ENCODE data around the gene NRROS. TPM values are rescaled to one million over a fixed set of nuclear protein-coding genes. Genes with fewer than 3 reads are reported as not detected.
A peak's percentile ranks its signal among the peaks of the same experiment; 100 is the strongest.

Gene NRROS
- total RNA-seq, 1 experiment from 2014 or later = 1.5 TPM

GRCh38 chr3:196638861-196639482 is 522 bp upstream of the NRROS start:
- no peaks in the 10 kb centered on the region for H3K27me3 Mint-ChIP-seq (ENCODE audit: insufficient read depth, unreplicated experiment)
- CTCF ChIA-PET = interaction anchor here (1.9 kb wide), 1 partner anchor 29 kb away, joined by 7 read pairs; no protein-coding TSS in a partner anchor

GRCh38 chr3:196640297-196641018 is 964 bp downstream of the NRROS start:
- POLR2A ChIA-PET = no interaction called here
- no TSS peak for BruUV-seq (replicated peaks)
- Mint-ChIP-seq H3K4me1 (ENCODE audit: low read depth, unreplicated experiment) (no peaks in the 10 kb centered on the region), H3K27ac (ENCODE audit: unreplicated experiment) (peak overlapping the region; percentile 29), H3K27me3 (ENCODE audit: insufficient read depth, unreplicated experiment) (no peaks in the 10 kb centered on the region), H3K9me3 (ENCODE audit: unreplicated experiment) (no peaks in the 10 kb centered on the region), H3K36me3 (ENCODE audit: insufficient read depth, unreplicated experiment) (no peaks in the 10 kb centered on the region), H3K4me3 (ENCODE audit: unreplicated experiment) (peak overlapping the region; percentile 76)
- Histone ChIP-seq H3K4me1 (no peaks in the 10 kb centered on the region), H3K36me3 (ENCODE audit: control insufficient read depth, insufficient read depth, low read length) (no peaks in the 10 kb centered on the region), H3K9me3 (no peaks in the 10 kb centered on the region), H3K4me3 (ENCODE audit: low read depth, low read length) (peak overlapping the region; percentile 51), H3K27me3 (replicated peaks; ENCODE audit: control insufficient read depth, insufficient read depth, low read length) (no peaks in the 10 kb centered on the region)
- no peak for TF ChIP-seq CTCF (IDR thresholded peaks at IDR 0.05; ENCODE audit: insufficient read depth in 1 of 2, low read depth in 1 of 2, low read length in 1 of 2, severe bottlenecking in 1 of 2, unreplicated experiment in 1 of 2)
- intact Hi-C loops (cut with micrococcal nuclease; ENCODE audit: unreplicated experiment) = no loop called here
- CTCF ChIA-PET = interaction anchor here (0.6 to 1.9 kb wide), 2 partner anchors 31 to 33 kb away, joined by 3 to 7 read pairs; no protein-coding TSS in a partner anchor
- DNase-seq = no peak

More at GRCh38 chr3:196638861-196639482, 522 bp upstream of the NRROS start:
- H3K4me1 Mint-ChIP-seq (ENCODE audit: low read depth, unreplicated experiment) = no peaks in the 10 kb centered on the region
- peak overlapping the region; percentile 29 for H3K27ac Mint-ChIP-seq (ENCODE audit: unreplicated experiment)
- no peak for DNase-seq
- no peak for TF ChIP-seq CTCF (IDR thresholded peaks at IDR 0.05; ENCODE audit: insufficient read depth in 1 of 2, low read depth in 1 of 2, low read length in 1 of 2, severe bottlenecking in 1 of 2, unreplicated experiment in 1 of 2)
- POLR2A ChIA-PET = no interaction called here
- Histone ChIP-seq H3K4me3 (ENCODE audit: low read depth, low read length) (peak overlapping the region; percentile 51), H3K4me1 (no peaks in the 10 kb centered on the region), H3K36me3 (ENCODE audit: control insufficient read depth, insufficient read depth, low read length) (no peaks in the 10 kb centered on the region), H3K27me3 (replicated peaks; ENCODE audit: control insufficient read depth, insufficient read depth, low read length) (no peaks in the 10 kb centered on the region), H3K9me3 (no peaks in the 10 kb centered on the region)
- no TSS peak for BruUV-seq (replicated peaks)
- H3K9me3 Mint-ChIP-seq (ENCODE audit: unreplicated experiment) = no peaks in the 10 kb centered on the region
- peak overlapping the region; percentile 76 for H3K4me3 Mint-ChIP-seq (ENCODE audit: unreplicated experiment)
- H3K36me3 Mint-ChIP-seq (ENCODE audit: insufficient read depth, unreplicated experiment) = peaks cover 1% of the 10 kb centered on the region
- intact Hi-C loops (cut with micrococcal nuclease; ENCODE audit: unreplicated experiment) = no loop called here

- H3K4me1 ChIP-seq = no peaks in the 10 kb centered on the region
- no peaks in the 10 kb centered on the region for H3K4me1 Mint-ChIP-seq (ENCODE audit: low read depth, unreplicated experiment)
- intact Hi-C loops (cut with micrococcal nuclease; ENCODE audit: unreplicated experiment) = no loop called here
- ChIA-PET POLR2A (no interaction called here), CTCF (no interaction called here)
- no peaks in the 10 kb centered on the region for H3K9me3 Mint-ChIP-seq (ENCODE audit: unreplicated experiment)
- H3K27ac Mint-ChIP-seq (ENCODE audit: unreplicated experiment) = no peak overlapping the region
- no peaks in the 10 kb centered on the region for H3K27me3 Mint-ChIP-seq (ENCODE audit: insufficient read depth, unreplicated experiment)
- no peak overlapping the region for H3K4me3 ChIP-seq (ENCODE audit: low read depth, low read length)
- no peaks in the 10 kb centered on the region for H3K36me3 ChIP-seq (ENCODE audit: control insufficient read depth, insufficient read depth, low read length)
- no peak for DNase-seq
- no peaks in the 10 kb centered on the region for H3K36me3 Mint-ChIP-seq (ENCODE audit: insufficient read depth, unreplicated experiment)
- no peak for TF ChIP-seq CTCF (IDR thresholded peaks at IDR 0.05; ENCODE audit: insufficient read depth in 1 of 2, low read depth in 1 of 2, low read length in 1 of 2, severe bottlenecking in 1 of 2, unreplicated experiment in 1 of 2)
- no peaks in the 10 kb centered on the region for H3K27me3 ChIP-seq (replicated peaks; ENCODE audit: control insufficient read depth, insufficient read depth, low read length)
- no peak overlapping the region for H3K4me3 Mint-ChIP-seq (ENCODE audit: unreplicated experiment)
- no TSS peak for BruUV-seq (replicated peaks)
- H3K9me3 ChIP-seq = no peaks in the 10 kb centered on the region
Measured at GRCh38 chr3:196641333-196642054, 2.0 kb downstream of the NRROS start.

Measured in Caco-2 (cell line).